ENCODE measurements around the gene CHD2.
"Not testable (repeated sequence)": the region's sequence is repeated elsewhere in the genome, so short reads cannot be mapped to it uniquely, and the experiment has no call there.

Gene CHD2

DNA sequence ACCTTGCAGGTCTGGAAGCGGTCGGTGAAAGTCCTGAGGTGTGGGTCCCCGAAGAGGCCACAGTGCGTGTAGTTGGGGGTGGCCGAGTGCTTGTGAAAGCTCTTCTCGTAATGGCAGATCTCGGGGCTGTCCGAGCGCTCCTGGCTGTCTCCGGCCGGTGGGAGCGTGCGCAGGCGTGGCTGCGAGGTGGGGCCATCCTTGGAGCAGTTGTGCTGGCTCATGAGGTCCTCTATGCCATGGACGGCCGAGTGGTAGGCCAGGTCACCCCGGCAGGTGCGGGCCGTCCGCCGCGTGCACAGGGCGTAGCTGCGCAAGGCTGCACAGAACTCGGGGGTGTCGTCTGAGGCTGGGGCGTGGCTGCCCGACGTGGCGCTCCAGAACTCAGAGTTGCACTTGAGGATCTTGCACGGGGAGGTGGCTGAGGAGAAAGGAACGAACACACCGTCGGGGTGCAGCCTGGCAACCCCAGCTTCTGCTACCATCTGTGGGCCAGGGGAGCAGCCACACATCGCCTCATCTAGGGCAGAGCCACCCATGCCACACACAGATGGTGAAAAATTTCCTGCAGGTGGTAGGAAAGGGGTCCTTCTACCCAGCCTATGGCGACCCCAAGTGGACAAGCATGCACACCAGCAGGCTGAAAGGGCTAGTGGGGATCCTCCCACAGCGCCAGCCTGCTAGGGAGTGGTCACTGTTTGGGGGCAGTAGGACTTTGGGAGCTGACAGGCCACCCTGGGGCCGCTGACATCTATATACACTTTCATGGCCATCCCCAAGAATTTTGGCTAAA lies 152.2 kb downstream of the CHD2 start:
- no peak for DNase-seq

DNA sequence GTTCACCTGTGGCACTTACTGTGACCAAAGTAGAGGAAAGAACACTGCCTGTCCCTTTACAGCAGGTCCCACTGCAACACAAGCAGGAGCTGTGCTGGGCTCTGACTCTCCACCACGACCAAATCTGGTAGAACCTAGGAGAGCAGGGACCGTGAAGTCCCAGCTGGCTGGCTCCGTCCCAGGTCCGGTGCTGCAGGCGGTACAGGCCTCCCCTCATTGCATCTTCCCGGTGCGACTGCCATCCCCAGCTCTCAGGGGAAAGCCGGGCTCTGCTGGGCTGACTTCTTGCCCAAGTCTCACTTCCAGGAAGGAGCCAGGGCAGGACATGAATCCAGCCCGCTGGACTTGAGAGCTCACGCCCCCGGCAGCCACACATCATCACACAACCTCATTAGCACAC lies 155.1 kb downstream of the CHD2 start:
- DNase-seq: no peak

DNA sequence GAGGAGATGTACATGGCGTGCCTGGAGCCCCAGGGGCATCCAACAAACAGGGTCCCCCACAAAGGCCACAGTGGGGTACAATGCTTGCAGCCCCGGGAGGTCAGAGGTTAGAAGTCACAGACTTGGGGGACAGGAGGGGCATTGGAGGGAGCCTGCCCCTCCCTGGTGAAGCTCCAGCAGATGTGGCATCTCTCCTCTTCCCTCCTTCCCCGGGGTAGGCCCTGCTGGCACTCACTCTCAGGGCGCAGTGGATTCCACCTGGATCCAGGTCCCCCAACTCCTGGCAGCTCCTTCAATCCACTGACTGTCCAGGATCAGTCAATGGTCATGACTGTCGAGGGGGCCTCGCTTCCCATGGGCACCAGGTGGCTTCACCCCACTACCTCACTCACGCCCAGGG lies 156.7 kb downstream of the CHD2 start:
- DNase-seq: no peak

DNA sequence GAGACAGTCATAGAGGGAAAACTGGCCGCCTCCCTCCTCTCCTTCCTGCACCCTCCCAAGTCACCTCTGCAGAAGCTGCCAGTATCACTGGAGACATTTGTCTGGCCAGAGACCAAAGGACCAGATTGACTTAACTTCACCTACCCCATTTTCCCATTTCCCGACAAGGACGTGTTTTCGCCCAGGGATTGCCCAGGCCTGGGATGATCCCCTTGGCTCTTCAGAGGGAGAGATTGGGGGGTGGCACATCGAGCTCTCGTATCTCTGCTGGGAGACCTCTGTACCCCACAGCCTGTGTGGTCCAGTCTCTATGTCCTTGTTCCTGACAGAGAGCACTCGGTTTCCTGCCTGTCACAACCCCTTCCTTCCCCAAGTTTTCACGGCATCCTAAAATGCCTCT lies 157.5 kb downstream of the CHD2 start:
- DNase-seq: no peak

GRCh38 chr15:93058128-93058527 lies 158.0 kb downstream of the CHD2 start:
- no peak for DNase-seq

GRCh38 chr15:93058904-93059427 lies 158.8 kb downstream of the CHD2 start:
- no peak for DNase-seq

- no peak for DNase-seq
Measured at GRCh38 chr15:93059442-93059841, 159.3 kb downstream of the CHD2 start.

- no peak for DNase-seq
Measured at GRCh38 chr15:93060336-93061248, 160.5 kb downstream of the CHD2 start.

DNA sequence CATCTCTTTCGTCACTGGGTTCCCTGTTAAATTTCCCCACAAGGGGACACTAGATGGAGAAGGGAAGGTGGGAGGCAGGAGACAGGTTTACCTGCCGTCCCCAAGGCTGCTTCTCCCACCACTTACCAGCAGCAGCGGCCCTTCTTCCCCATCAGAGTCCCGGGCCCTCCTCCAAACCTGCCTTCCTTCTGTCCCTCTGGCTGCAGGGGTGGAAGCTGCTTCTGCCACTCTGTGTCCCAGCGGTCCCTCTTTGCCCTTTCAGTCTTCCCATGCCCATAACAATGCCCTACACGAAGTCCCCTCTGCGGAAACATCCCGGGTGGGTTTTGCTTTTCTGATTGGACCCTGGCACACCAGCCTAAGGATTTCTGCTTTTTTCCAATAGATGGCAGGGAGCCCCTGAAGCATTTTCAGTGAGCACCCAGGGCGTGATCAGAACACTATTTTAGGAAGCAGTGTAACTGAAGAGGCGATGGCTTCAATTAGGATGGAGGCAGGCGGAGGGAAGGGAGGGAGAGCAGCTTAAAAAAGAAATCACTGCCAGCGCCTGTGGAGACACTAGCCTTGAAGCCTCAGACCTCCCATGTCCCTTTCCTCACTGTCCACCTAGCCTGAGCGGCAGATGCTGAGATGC lies 162.6 kb downstream of the CHD2 start:
- DNase-seq: not testable (repeated sequence)

- no peak for DNase-seq
Measured at GRCh38 chr15:93063262-93063671, 163.1 kb downstream of the CHD2 start.

DNA sequence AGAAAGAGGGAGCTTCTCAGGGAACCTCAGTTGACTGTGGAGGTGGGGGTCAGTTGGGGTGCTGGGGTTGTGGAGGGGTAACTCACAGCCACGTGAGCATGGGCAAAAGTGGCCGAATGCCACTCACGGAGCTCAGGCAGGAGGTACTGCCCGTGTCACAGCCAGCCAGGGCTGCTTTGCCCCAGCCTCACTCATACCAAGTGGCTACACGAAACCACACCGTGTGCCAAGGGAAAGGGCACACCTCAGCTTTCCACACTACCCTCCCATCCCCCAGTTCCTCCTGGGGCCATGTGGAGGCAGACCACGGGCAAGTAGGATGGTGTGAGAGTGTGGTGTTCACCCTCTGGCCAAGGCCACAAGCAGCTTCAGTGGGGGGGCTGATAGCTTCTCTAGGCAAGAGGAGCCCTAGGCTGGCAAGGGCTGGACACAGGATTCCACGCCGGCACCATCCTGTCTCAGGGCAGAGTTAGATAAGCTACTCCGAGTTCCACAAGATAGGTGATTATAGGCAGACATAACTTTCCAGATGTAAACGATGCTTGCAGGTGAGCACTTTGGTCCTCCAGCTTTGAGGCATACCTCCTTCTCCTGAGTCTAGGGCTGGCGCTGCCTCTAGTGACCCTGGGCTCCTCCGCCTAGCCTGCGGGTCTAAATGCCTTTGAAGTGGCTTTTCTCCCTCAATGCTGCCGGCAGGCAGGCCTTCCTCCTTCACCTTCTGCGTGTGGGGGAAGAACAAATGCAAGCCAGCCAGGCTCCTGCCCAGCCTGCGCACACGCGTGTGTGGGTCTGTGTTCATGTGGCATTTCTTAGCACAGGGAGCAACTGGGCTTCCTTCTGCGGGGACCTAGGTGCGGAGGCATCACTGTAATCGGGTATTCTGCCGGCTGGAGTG lies 163.9 kb downstream of the CHD2 start:
- no peak for DNase-seq

DNA sequence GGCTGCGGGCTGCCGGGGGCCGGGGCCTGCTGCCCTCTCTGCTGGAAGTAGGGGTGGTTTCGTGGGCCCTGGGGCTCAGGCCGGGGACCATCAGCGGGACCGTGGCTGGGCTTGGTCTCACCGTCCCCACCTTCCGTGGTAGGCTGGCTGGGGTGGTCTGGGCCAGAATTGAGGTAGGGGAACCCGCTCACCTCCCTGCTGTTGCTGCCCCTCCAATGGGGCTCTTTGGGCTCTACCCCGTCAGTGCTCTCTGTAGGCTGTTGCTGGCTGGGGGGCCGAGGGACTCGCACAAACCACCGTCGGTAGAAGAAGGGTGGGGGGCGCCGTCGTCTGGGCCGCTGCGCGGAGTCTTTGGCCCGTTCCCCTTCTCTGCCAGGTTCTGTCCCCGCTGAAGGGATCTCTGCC lies 165.5 kb downstream of the CHD2 start:
- no peak for DNase-seq

- DNase-seq: no peak
Measured at GRCh38 chr15:93066224-93066681, 166.1 kb downstream of the CHD2 start.

DNA sequence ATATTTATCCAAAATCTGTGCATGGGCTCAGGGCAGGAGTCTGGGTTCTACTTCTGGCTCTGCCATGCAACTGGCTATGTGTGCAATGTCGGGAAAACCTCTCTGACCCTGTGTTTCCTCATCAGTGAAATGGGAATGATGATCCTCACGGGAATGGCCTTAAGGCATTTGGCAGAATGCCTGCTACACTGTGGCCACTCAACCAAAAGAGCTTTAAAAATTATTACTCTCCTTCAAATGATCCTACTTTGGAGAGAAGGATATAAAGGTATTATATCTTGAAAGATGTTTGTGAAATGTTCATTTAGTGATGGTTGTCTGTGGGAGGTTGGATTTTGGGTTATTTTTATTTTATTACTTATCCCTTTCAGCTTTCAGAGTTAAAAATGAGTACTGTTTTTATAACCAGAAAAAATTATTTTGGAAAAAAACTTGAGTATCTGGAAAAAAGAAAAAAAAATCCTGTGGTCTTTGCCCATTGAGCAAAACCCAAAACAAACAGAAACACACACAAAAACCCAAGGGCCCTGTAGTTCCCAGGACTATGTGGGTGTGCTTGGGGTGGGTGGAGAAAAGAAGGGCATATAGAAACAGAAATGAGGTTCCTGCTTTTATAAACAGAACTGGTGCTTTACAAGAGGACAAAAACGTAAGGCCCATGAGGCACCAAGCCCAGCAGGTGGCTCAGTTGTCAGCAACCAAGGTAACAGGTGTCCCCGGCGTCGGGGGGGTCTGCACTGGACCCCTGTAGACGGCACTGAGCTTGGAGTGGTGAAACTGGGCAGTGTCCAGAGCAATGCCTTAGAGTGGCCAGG lies 166.9 kb downstream of the CHD2 start:
- no peak for DNase-seq

DNA sequence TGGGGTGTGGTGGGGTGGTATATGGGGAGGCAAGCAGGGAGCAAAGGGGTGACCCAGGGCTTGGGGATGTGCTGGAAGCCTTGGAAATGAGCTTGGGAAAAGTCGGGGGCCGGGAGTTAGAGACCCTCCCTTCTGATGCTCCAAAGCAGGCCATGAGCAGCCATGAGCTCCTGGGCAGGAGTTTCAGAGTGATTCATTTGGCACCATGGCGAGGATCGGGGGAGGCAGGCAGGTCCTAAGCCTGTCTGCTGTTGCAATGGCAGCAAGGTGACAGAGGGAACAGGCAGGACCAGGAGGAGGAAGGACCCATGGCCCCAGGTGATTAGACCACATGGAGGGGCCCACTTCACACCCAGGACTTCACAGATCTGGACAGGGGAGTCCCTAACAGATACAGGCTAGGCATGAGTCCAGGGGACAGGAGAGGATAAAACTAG lies 167.5 kb downstream of the CHD2 start:
- DNase-seq: no peak

DNA sequence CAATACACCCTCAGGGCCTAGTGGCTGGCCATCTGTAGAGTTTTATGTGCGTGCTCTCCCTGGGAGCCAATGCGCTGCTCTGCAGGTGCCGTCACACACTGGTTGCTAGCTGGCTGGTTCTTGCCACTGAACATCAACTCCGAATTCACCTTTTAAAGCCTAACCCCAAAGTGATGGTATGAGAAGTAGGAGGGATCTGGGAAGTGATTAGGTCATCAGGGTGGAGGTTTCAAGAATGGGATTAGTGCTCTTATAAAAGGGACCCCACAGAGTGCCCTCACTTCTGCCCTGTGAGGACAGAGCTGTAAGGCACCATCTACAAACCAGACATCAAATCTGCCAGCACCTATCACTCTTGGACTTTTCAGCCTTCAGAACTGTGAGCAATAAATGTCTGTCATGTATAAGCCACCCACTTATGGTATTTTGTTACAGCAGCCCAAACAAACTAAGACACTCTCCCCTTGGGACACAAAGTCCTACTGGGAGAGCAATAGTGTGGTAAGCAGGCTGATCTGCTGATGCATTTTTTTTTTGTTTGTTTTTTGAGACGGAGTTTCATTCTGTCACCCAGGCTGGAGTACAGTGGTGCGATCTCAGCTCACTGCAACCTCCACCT lies 168.6 kb downstream of the CHD2 start:
- DNase-seq: no peak

DNA sequence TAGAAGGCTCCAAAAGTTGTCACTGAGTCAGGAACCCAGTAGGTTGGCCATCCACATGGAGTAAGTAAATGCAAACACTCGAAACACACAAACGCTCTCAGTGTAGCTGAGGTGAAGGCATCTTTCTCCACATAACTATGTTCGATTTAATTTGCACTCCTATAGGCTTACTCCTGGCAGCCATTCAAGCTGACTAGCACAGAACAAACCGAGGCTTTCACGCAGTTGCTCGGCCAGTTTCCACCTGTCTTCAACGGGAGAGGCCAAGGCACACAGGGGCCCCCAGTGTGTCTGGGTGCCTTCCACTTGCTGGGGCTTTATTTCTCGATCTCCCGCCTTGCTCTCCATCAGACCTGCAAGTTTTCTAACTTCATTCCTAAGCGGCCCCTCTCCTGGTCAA lies 170.0 kb downstream of the CHD2 start:
- no peak for DNase-seq

DNA sequence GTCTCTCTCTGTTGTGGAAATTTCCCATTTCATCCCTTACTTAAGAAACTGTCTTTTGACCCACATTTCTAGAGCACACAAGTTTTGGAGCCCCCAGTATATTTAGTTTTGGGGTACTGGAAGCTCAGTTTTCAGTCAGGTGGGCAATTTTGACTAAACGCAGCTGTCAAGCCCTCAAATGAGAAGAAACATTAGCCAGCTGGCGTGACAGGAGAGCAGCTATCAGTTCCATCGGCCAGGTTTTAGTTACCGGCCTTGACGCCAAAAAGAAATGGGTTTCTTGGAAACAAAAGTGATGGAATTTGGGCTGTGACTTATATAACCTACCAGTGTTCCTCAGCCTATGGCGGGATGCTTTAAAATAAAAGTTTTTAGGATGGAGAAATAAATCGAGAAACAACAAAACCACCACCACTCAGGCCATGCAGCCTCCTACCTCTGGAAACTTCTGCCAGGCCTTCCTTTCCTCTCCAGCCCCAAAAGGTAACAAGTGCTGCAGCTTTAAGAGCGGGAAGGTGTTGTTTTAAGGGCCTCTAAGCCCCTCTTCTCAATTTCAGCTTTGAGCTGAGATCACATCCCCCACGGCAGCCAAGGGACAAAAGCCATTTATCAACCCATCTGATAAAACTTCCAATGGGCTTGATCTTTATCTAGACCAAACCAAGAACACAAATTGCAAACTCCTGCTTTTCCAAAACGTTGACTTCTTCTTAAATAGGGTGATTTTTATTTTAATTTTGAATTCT lies 170.6 kb downstream of the CHD2 start:
- DNase-seq: no peak

DNA sequence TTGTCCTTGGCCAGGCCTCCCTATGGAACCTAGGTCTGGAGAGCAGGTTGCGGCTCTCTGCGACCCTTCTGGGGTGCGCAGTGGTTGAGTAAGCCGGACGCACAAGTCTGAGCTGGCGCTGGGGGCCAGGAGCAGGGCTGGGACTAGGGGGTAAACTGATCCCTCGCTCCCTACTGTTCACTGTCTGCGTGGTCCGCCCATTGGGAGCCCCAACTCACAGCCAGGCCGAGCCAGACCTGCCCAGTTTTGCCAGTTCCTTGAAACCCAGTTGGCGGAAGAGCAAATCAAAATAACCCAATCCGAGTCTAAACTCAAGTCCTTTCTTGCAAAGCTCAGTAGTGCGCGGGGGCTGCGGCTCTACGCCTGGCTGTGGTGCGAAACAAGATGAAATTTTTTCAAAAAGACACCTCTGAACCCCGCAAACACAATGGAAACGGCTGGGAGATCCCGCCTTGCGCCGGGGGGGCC lies 171.4 kb downstream of the CHD2 start:
- no peak for DNase-seq

GRCh38 chr15:93072011-93072410 lies 171.9 kb downstream of the CHD2 start:
- DNase-seq: no peak

Measured in stimulated activated naive CD4-positive, alpha-beta T cell (primary cell).